ENCODE data around the gene PGAP3. TPM values are rescaled to one million over a fixed set of nuclear protein-coding genes. Genes with fewer than 3 reads are reported as not detected.

The PGAP3 gene
- polyA plus RNA-seq, 3 donors from 2014 or later = 24.0 to 47.1 (median 37.8) TPM

DNA sequence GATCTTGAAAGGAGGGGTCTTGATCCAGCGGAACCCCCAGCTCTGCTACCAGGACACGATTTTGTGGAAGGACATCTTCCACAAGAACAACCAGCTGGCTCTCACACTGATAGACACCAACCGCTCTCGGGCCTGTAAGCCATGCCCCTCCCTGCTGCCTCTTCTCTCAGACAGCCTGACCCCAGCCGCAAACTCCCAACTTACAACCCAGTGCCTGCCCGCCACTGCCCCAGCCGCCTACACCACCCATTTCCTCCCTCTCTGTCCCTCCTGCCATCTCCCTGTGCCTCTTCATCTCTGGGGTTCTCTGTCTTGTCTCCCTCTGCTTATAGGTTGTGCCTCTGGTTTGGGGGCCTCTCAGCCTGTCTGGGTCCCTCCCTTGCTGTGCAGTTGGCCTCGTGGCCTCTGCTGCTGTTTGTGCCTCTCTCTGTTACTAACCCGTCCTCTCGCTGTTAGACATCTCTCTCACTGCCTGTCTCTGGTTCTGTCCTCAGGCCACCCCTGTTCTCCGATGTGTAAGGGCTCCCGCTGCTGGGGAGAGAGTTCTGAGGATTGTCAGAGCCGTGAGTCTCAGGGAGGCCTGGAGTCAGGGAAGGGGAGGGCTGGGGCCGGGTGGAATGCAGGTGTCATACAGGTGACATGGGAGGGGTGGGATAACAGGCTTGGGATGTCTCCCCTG lies 21.6 kb upstream of the PGAP3 start:
- peak; percentile 75 to 79 (median 79) for DNase-seq
- H3K4me3 Mint-ChIP-seq = peak overlapping the region; percentile 85 to 97 (median 93)
- peaks cover 0 to 4% (median 0%) of the 10 kb centered on the region in 3 donors for H3K27me3 Mint-ChIP-seq (ENCODE audit: low read depth in 3 of 3)
- peaks cover 0 to 8% (median 7%) of the 10 kb centered on the region in 3 donors for H3K36me3 Mint-ChIP-seq
- peak overlapping the region; percentile 93 to 99 (median 96) for H3K27ac Mint-ChIP-seq
- H3K4me1 Mint-ChIP-seq = peaks cover 66 to 67% of the 10 kb centered on the region in 2 donors
- H3K9me3 Mint-ChIP-seq = no peaks in the 10 kb centered on the region

DNA sequence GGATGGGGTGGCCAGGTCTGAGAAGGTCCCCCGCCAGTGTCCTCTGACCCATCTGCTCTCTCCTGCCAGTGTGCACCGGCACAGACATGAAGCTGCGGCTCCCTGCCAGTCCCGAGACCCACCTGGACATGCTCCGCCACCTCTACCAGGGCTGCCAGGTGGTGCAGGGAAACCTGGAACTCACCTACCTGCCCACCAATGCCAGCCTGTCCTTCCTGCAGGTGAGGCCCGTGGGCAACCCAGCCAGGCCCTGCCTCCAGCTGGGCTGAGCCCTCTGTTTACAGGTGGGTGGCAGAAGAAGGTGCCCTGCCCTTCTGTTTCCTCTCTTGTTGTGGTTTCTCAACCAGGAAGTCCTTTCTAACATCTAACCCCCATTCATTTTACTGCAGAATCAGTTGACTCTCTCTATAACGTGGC lies 19.1 kb upstream of the PGAP3 start:
- Mint-ChIP-seq H3K4me3 (peak overlapping the region; percentile 57 to 94 (median 82)), H3K9me3 (no peaks in the 10 kb centered on the region), H3K27me3 (ENCODE audit: low read depth in 3 of 3) (peaks cover 0 to 3% (median 0%) of the 10 kb centered on the region in 3 donors), H3K4me1 (peaks cover 75 to 77% of the 10 kb centered on the region in 2 donors), H3K36me3 (no peaks in the 10 kb centered on the region), H3K27ac (peak overlapping the region; percentile 86 to 99 (median 95))
- peak in 2 of 3 donors; percentile 18 to 22 for DNase-seq

DNA sequence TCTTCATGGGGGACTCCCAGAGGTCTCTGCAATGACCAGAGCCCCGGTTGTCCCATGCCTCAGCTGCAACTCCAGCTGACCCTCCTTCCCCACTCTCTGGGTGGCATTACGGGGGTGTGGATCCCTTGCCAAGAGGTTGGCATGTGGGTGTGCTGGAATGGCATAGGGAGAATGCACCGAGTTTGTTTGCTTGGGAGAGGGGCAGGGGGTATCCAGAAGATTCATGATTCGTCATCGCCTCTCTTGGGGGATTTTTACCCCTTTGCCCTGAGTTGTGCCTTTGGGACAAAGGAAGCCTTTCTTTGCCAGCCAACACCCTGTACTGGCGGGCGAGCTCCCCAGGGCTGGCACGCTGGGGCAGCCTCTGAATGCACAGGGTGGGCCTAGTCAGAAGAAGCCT lies 18.5 kb upstream of the PGAP3 start:
- no peaks in the 10 kb centered on the region for H3K36me3 Mint-ChIP-seq
- H3K4me1 Mint-ChIP-seq = peaks cover 72 to 76% of the 10 kb centered on the region in 2 donors
- H3K27ac Mint-ChIP-seq = peak overlapping the region in 5 of 6 donors; percentile 61 to 99 (median 95)
- DNase-seq = no peak
- H3K4me3 Mint-ChIP-seq = peak overlapping the region in 4 of 5 donors; percentile 38 to 82 (median 68)
- H3K27me3 Mint-ChIP-seq (ENCODE audit: low read depth in 3 of 3) = peaks cover 0 to 3% (median 2%) of the 10 kb centered on the region in 3 donors
- H3K9me3 Mint-ChIP-seq = no peaks in the 10 kb centered on the region

DNA sequence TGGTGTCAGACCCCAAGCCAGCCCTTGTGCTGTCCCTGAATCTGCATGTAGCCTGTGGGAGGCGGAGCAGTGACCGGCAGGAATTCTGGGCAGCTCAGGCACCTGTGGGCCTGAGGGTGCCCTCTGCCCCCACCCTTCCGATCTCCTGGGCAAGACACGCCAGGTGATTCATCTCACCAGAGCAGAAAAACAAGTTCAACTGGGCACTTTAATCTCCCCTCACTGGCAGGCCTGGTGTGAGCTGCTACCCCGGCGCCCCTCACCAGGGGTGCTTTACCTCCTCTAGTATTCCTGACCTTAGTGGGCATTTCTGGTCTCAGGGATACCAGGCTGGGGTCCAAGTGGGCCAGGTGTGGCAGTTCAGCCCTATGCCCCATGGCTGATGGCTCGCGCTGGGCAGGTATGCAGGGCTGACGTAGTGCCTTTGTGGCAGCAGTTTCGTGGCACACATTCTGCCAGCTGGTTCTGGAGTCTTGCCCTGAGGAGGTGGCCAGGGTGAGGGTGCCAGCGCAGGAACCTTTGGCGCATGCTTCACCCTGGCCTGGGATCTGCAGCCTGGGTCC lies 18.0 kb upstream of the PGAP3 start:
- Mint-ChIP-seq H3K36me3 (no peaks in the 10 kb centered on the region), H3K9me3 (no peaks in the 10 kb centered on the region), H3K4me1 (peaks cover 74 to 76% of the 10 kb centered on the region in 2 donors), H3K27me3 (ENCODE audit: low read depth in 3 of 3) (peaks cover 0 to 4% (median 3%) of the 10 kb centered on the region in 3 donors), H3K27ac (peak overlapping the region in 3 of 6 donors; percentile 34 to 93 (median 61)), H3K4me3 (no peak overlapping the region)
- no peak for DNase-seq

DNA sequence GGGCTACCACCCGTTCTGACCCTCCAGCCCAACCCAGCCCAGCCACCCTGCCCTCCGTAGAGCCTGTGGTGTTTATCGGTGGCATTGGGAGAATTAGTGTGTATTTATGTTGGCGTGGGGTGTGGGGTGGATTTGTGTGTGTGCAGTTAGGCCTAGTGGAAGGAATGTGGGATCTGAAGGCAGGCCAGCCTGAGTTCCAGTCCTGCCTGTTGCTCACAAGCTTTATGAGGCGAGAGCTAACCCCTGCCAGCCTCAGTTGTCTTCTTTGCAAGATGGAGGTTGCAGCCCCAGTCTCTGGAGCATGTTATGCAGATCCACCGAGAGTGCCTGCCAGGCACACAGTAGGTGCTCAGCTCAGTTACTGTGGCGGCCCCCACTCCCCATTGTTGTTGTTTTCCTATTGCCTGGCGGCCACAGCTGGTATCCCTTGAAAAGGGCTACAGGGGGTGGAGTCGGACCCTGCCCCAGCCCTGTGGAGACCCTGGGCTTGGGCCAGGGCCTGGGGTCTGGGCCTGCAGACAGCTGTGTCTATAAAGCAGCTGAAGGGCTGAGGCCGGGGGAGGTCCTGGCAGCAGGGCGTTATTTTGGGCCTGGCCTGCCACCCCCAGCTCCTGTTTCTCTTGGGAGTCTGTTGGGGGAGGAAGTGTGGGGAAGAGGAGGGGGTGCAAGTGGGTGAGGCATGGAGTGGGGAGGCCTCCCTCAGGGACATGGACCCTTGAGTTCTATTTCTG lies 17.1 kb upstream of the PGAP3 start:
- H3K4me3 Mint-ChIP-seq = no peak overlapping the region
- DNase-seq = no peak
- no peaks in the 10 kb centered on the region for H3K9me3 Mint-ChIP-seq
- H3K27me3 Mint-ChIP-seq (ENCODE audit: low read depth in 3 of 3) = peaks cover 0 to 6% (median 3%) of the 10 kb centered on the region in 3 donors
- H3K36me3 Mint-ChIP-seq = no peaks in the 10 kb centered on the region
- H3K27ac Mint-ChIP-seq = peak overlapping the region in 3 of 6 donors; percentile 23 to 69 (median 30)
- peaks cover 66 to 70% of the 10 kb centered on the region in 2 donors for H3K4me1 Mint-ChIP-seq

DNA sequence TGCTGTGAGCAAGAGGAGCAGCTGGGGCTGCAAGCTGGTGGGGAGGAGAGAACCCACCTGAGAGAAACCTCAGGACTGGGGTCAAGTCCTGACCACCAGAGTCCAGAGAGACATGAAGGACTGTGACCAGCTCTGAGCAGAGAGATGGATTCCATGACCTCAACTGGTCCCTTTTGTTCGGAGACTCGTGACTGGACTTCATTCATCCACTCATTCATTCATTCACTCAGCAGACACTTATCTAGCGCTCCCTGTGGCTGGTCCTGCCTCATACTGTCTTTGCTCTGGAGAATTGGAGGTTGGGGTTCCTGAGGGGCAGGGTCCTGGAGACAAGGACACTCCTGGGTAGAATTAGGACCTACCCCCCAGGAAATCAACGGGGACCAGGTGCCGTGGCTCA lies 16.1 kb upstream of the PGAP3 start:
- Mint-ChIP-seq H3K4me3 (no peak overlapping the region), H3K4me1 (peaks cover 61 to 66% of the 10 kb centered on the region in 2 donors), H3K9me3 (no peaks in the 10 kb centered on the region), H3K27me3 (ENCODE audit: low read depth in 3 of 3) (peaks cover under 1 to 9% (median 7%) of the 10 kb centered on the region in 3 donors), H3K36me3 (no peaks in the 10 kb centered on the region), H3K27ac (peak overlapping the region in 5 of 6 donors; percentile 33 to 85 (median 75))
- no peak for DNase-seq

DNA sequence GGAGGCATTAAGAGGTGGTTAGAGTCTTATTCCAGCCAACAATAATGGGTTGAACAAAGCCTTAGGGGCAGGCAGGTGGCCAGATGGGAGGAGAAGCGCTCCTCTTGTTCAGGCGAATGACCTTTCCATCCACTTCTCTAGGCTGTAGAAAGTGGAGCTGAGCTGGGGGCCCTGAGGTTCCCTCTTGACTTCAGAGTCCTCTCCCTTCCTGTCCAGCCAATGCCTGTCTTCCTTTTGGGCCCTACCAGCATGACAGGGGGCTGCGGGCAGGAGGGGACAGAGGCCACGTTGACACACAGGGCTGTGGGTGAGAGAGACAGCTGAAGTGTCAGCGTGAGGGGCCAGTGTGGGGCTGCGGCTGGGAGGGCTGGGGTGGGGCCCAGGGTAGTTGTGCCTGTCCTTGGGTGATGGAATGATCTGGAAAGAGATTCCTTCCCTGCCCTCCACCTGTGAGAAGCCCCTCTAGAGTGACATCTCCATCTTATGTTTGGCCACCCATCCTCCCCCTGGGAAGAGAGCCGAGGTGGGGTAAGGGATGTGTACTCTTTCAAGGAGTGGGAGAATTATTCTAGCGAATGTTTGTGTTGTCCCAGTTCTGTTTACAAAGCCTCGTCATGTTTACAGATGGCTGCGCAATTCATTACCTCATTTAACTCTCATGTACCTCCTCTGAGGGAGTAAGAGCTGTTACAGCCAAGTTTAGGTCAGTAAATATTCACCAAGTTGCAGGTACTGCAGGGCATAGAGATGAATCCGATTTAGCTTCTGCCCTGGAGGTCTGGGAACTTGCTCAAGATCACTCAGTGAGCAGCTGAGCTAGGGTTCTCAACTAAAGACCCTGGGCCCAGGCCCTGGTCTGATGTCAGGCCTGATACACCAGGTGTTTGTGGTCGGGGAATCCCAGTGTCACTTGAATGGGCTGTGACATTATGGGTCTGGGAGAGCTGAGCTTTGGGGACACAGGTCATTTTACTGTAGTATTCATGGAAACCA lies 15.3 kb upstream of the PGAP3 start:
- H3K9me3 Mint-ChIP-seq = no peaks in the 10 kb centered on the region
- H3K36me3 Mint-ChIP-seq = no peaks in the 10 kb centered on the region
- H3K27me3 Mint-ChIP-seq (ENCODE audit: low read depth in 3 of 3) = peaks cover 0 to 9% (median 7%) of the 10 kb centered on the region in 3 donors
- H3K4me3 Mint-ChIP-seq = peak overlapping the region in 3 of 5 donors; percentile 2 to 36 (median 35)
- peaks cover 55 to 58% of the 10 kb centered on the region in 2 donors for H3K4me1 Mint-ChIP-seq
- peak in 1 of 3 donors; percentile 15 for DNase-seq
- peak overlapping the region; percentile 2 to 85 (median 70) for H3K27ac Mint-ChIP-seq

DNA sequence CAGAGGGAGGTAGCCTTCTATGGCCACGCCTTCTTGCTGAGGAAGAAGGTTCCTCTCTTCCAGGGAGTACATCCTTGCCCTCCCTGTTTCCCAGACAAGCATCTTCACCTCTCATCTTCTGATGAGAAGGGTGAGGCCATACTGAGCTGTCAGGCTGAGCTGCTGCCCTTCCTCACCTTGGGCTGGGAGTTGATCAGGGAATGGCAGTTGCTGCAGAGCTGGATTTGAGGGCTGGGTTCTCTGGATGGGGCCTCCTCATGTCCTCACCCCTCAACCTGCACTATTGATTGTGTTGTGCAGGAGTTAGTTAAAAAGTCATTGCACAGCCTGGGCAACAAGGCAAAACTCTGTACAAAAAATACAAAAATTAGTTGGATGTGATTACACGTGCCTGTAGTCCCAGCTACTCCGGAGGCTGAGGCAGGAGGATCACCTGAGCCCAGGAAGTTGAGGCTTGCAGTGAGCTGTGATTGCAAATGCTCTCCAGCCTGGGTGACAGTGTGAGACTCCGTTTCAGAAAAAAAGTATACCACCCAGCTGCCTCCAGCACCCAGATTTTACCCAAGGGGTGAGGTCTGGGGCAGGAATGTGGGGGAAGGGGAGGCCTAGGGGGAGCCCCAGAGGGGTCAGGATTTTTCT lies 14.0 kb upstream of the PGAP3 start:
- peak overlapping the region in 2 of 6 donors; percentile 43 to 58 for H3K27ac Mint-ChIP-seq
- peaks cover 42 to 46% of the 10 kb centered on the region in 2 donors for H3K4me1 Mint-ChIP-seq
- no peak for DNase-seq

DNA sequence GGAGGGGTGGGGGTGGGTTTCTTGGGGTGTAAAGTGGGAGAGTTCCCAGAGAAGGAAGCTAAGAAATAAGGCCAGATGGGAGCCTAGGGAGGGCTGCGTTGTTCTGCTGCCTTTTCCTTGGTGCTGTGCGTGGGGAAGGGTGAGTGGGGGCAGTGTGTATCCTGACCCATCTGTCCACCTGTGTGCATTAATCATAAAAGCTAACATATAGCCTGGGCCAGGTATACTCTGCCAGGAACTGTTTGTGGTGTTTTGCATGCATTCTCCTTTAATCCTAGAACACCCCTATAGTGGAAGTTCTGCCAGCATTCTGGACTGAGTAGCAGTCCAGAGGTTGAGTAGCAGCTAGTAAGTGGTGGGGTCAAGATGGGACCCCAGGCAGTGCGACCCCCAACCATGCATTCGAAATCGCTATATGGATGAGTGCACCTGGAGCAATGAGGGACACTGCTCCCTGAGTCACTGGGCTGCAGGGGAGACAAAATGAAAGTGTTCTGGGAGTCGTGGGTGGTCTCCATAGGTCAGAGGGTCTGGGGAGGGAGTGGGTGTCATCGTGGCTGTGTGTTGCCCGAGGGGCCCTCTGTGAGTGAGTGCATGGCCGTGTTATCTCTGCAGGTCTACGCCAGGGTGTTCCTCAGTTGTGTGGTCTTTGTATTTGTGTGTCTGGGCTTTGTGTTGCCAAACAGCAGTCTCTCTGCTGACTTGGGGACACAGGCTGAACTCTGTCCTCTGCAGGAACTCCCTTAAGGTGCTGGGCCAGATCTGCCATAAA lies 13.3 kb upstream of the PGAP3 start:
- peaks cover 2 to 13% (median 7%) of the 10 kb centered on the region in 3 donors for H3K27me3 Mint-ChIP-seq (ENCODE audit: low read depth in 3 of 3)
- no peaks in the 10 kb centered on the region for H3K9me3 Mint-ChIP-seq
- peaks cover 3 to 4% (median 3%) of the 10 kb centered on the region in 3 donors for H3K36me3 Mint-ChIP-seq
- H3K27ac Mint-ChIP-seq = peak overlapping the region in 5 of 6 donors; percentile 11 to 58 (median 43)
- peak overlapping the region in 4 of 5 donors; percentile 24 to 60 (median 46) for H3K4me3 Mint-ChIP-seq
- H3K4me1 Mint-ChIP-seq = peaks cover 35 to 38% of the 10 kb centered on the region in 2 donors
- DNase-seq = no peak

More for the DNA sequence above, 14.0 kb upstream of the PGAP3 start:
- peak overlapping the region in 1 of 5 donors; percentile 5 for H3K4me3 Mint-ChIP-seq
- H3K36me3 Mint-ChIP-seq = peaks cover 3 to 4% (median 3%) of the 10 kb centered on the region in 3 donors
- H3K9me3 Mint-ChIP-seq = no peaks in the 10 kb centered on the region
- peaks cover 2 to 13% (median 7%) of the 10 kb centered on the region in 3 donors for H3K27me3 Mint-ChIP-seq (ENCODE audit: low read depth in 3 of 3)

DNA sequence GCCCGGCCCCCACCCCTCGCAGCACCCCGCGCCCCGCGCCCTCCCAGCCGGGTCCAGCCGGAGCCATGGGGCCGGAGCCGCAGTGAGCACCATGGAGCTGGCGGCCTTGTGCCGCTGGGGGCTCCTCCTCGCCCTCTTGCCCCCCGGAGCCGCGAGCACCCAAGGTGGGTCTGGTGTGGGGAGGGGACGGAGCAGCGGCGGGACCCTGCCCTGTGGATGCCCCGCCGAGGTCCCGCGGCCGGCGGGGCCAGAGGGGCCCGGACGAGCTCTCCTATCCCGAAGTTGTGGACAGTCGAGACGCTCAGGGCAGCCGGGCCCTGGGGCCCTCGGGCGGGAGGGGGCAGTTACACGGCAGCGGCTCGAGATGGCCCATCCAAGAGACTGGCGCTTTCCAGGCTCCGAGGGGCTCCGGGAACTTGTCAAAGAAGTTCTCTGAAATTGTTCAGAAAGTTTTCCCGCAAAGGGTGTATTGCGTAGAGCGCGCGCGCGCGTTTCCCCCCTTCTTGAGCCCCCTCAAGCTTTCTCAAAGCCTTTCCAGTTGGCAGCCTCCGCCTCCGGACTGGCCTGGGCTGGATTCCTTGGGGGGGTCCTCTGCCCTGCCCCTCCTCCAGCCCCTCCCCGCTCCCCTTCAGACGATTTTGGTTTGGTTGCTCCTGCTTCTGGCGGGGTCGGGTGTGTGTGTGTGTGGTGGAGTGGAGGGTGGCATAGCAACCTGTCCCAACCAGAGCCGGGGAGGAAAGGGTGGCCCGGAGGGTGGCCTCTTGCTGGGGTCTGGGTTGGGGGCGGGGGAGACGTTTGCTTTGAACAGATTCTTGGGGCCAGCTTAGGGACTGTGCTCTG lies 12.5 kb upstream of the PGAP3 start:
- Mint-ChIP-seq H3K4me1 (peaks cover 32 to 38% of the 10 kb centered on the region in 2 donors), H3K27ac (peak overlapping the region in 1 of 6 donors; percentile 36), H3K36me3 (peaks cover 3 to 4% (median 3%) of the 10 kb centered on the region in 3 donors), H3K9me3 (no peaks in the 10 kb centered on the region), H3K4me3 (peak overlapping the region in 3 of 5 donors; percentile 38 to 60 (median 55)), H3K27me3 (ENCODE audit: low read depth in 3 of 3) (peaks cover 4 to 13% (median 7%) of the 10 kb centered on the region in 3 donors)
- no peak for DNase-seq

DNA sequence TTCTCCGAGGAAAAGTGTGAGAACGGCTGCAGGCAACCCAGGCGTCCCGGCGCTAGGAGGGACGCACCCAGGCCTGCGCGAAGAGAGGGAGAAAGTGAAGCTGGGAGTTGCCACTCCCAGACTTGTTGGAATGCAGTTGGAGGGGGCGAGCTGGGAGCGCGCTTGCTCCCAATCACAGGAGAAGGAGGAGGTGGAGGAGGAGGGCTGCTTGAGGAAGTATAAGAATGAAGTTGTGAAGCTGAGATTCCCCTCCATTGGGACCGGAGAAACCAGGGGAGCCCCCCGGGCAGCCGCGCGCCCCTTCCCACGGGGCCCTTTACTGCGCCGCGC lies 11.9 kb upstream of the PGAP3 start, which contains the start of gene ERBB2:
Gene ERBB2, plus strand, starts transcription at position 247 of the 330 bp plus-strand sequence. CDS start 175 bp downstream, outside the sequence.
- Mint-ChIP-seq H3K27ac (peak within 1 kb of the TSS in 3 of 6 donors; percentile 46 to 57 (median 49)), H3K27me3 (ENCODE audit: low read depth in 3 of 3) (peaks cover 4 to 13% (median 7%) of the 10 kb centered on the region in 3 donors), H3K36me3 (peaks cover 3 to 7% (median 4%) of the 10 kb centered on the region in 3 donors), H3K4me3 (peak within 1 kb of the TSS; percentile 71 to 86 (median 72)), H3K4me1 (peaks cover 32 to 38% of the 10 kb centered on the region in 2 donors), H3K9me3 (no peaks in the 10 kb centered on the region)
- DNase-seq = no peak
